ENCODE measurements around the gene RAB12.

Gene RAB12

GRCh38 chr18:8615397-8616027 is 6.3 kb downstream of the RAB12 start (continued):
- TF ChIP-seq ZNF274 (IDR thresholded peaks at IDR 0.05; ENCODE audit: low read length) (no peak), ZNF274 (tag by site-specific recombination; IDR thresholded peaks at IDR 0.05; ENCODE audit: borderline replicate concordance) (no peak), ZNF26 (tag by site-specific recombination; IDR thresholded peaks at IDR 0.05) (no peak), ZNF394 (tag by site-specific recombination; IDR thresholded peaks at IDR 0.05; ENCODE audit: borderline replicate concordance) (no peak), SP2 (tag by site-specific recombination; IDR thresholded peaks at IDR 0.05) (no peak)
- TF ChIP-seq, protein P1, sequence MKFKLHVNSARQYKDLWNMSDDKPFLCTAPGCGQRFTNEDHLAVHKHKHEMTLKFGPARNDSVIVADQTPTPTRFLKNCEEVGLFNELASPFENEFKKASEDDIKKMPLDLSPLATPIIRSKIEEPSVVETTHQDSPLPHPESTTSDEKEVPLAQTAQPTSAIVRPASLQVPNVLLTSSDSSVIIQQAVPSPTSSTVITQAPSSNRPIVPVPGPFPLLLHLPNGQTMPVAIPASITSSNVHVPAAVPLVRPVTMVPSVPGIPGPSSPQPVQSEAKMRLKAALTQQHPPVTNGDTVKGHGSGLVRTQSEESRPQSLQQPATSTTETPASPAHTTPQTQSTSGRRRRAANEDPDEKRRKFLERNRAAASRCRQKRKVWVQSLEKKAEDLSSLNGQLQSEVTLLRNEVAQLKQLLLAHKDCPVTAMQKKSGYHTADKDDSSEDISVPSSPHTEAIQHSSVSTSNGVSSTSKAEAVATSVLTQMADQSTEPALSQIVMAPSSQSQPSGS (tag by site-specific recombination; IDR thresholded peaks at IDR 0.05; ENCODE audit: low read depth) = no peak
- TF ChIP-seq, protein P2, sequence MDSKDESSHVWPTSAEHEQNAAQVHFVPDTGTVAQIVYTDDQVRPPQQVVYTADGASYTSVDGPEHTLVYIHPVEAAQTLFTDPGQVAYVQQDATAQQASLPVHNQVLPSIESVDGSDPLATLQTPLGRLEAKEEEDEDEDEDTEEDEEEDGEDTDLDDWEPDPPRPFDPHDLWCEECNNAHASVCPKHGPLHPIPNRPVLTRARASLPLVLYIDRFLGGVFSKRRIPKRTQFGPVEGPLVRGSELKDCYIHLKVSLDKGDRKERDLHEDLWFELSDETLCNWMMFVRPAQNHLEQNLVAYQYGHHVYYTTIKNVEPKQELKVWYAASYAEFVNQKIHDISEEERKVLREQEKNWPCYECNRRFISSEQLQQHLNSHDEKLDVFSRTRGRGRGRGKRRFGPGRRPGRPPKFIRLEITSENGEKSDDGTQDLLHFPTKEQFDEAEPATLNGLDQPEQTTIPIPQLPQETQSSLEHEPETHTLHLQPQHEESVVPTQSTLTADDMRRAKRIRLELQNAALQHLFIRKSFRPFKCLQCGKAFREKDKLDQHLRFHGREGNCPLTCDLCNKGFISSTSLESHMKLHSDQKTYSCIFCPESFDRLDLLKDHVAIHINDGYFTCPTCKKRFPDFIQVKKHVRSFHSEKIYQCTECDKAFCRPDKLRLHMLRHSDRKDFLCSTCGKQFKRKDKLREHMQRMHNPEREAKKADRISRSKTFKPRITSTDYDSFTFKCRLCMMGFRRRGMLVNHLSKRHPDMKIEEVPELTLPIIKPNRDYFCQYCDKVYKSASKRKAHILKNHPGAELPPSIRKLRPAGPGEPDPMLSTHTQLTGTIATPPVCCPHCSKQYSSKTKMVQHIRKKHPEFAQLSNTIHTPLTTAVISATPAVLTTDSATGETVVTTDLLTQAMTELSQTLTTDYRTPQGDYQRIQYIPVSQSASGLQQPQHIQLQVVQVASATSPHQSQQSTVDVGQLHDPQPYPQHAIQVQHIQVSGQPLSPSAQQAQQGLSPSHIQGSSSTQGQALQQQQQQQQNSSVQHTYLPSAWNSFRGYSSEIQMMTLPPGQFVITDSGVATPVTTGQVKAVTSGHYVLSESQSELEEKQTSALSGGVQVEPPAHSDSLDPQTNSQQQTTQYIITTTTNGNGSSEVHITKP (tag by site-specific recombination; IDR thresholded peaks at IDR 0.05) = peak; percentile 61

GRCh38 chr18:8616028-8616401 is 6.8 kb downstream of the RAB12 start:
- H3K9me3 ChIP-seq (ENCODE audit: control insufficient read depth, insufficient read depth, low read depth, low read length) = no peaks in the 10 kb centered on the region
- no peak overlapping the region for H3K4me3 ChIP-seq (ENCODE audit: low read depth, low read length)
- H3K27ac ChIP-seq (ENCODE audit: extremely low read depth, low read depth, low read length) = peak overlapping the region; percentile 25; the same call in 1 of the 2 replicates
- ChIA-PET POLR2A (interaction anchor here (0.7 to 1.2 kb wide), 2 partner anchors 9 to 13 kb away, joined by 4 read pairs; no protein-coding TSS in a partner anchor), CTCF (interaction anchor here (0.5 to 0.7 kb wide), 2 partner anchors 436 to 928 kb away, joined by 3 read pairs; no protein-coding TSS in a partner anchor)
- H3K36me3 ChIP-seq (ENCODE audit: control insufficient read depth in 2 of 2, insufficient read depth in 1 of 2, low read length in 2 of 2) = peaks cover 0 to 10% of the 10 kb centered on the region in 2 experiments; a peak in 2 of 3 replicates
- peaks cover 24% of the 10 kb centered on the region for H3K4me1 ChIP-seq (ENCODE audit: control insufficient read depth, insufficient read depth, low read length)
- TF ChIP-seq ZNF521 (tag by site-specific recombination; IDR thresholded peaks at IDR 0.05) = no peak
- TF ChIP-seq SP7 (tag by site-specific recombination; IDR thresholded peaks at IDR 0.05) = no peak
- no peak for TF ChIP-seq ZNF211 (tag by site-specific recombination; IDR thresholded peaks at IDR 0.05; ENCODE audit: low read depth)
- no peak for TF ChIP-seq ZBTB44 (tag by site-specific recombination; IDR thresholded peaks at IDR 0.05)
- no peak for TF ChIP-seq HOXC10 (CRISPR knock-in tag; IDR thresholded peaks at IDR 0.05)
- TF ChIP-seq ZBTB21 (tag by site-specific recombination; IDR thresholded peaks at IDR 0.05) = no peak
- TF ChIP-seq ZNF555 (tag by site-specific recombination; conservative IDR thresholded peaks at IDR 0.05) = no peak
- no peak for TF ChIP-seq FEZF1 (tag by site-specific recombination; IDR thresholded peaks at IDR 0.05)
- no peak for TF ChIP-seq ZNF174 (tag by site-specific recombination; IDR thresholded peaks at IDR 0.05)
- TF ChIP-seq ZNF274 (IDR thresholded peaks at IDR 0.05; ENCODE audit: low read length) = no peak
- no peak for TF ChIP-seq ZNF274 (tag by site-specific recombination; IDR thresholded peaks at IDR 0.05; ENCODE audit: borderline replicate concordance)
- TF ChIP-seq ZNF148 (tag by site-specific recombination; IDR thresholded peaks at IDR 0.05; ENCODE audit: borderline replicate concordance) = no peak
- TF ChIP-seq, protein P3, sequence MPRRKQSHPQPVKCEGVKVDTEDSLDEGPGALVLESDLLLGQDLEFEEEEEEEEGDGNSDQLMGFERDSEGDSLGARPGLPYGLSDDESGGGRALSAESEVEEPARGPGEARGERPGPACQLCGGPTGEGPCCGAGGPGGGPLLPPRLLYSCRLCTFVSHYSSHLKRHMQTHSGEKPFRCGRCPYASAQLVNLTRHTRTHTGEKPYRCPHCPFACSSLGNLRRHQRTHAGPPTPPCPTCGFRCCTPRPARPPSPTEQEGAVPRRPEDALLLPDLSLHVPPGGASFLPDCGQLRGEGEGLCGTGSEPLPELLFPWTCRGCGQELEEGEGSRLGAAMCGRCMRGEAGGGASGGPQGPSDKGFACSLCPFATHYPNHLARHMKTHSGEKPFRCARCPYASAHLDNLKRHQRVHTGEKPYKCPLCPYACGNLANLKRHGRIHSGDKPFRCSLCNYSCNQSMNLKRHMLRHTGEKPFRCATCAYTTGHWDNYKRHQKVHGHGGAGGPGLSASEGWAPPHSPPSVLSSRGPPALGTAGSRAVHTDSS (tag by site-specific recombination; IDR thresholded peaks at IDR 0.05) = no peak
- no peak for TF ChIP-seq ZNF133 (tag by site-specific recombination; IDR thresholded peaks at IDR 0.05)
- no peak for TF ChIP-seq ZNF623 (tag by site-specific recombination; IDR thresholded peaks at IDR 0.05)
- TF ChIP-seq ZNF416 (tag by site-specific recombination; IDR thresholded peaks at IDR 0.05) = no peak
